Right cardiac atrium (tissue), 5 donors: ENCODE results near the gene MFNG. TPM values are rescaled to one million over a fixed set of nuclear protein-coding genes. Genes with fewer than 3 reads are reported as not detected.
"Not testable (repeated sequence)": the region's sequence is repeated elsewhere in the genome, so short reads cannot be mapped to it uniquely, and the experiment has no call there.

ENCODE experiments used
- ATAC-seq, 2 donors: fragments of 200-7000 bp; cut with Tn5 transposase; one replicate each; pipeline versions ENCODE4 v1.8.0 to v1.9.1; 2020; ENCODE audit warnings: moderate library complexity in 2 of 2, mild to moderate bottlenecking in 1 of 2
- DNase-seq, 3 donors: peaks; one replicate each; pipeline ENCODE4 v3.0.0-alpha.2; 2020
- H3K27ac ChIP-seq: one replicate; pipeline ENCODE4 v1.5.1; 2013; ENCODE audit warnings: mild to moderate bottlenecking, low read length, control low read depth, moderate library complexity
- H3K27me3 ChIP-seq: one replicate; pipeline ENCODE4 v1.6.1; 2013; ENCODE audit not compliant: control insufficient read depth, insufficient read depth
- H3K4me1 ChIP-seq: one replicate; pipeline ENCODE4 v1.6.1; 2013; ENCODE audit warnings: low read length; ENCODE audit not compliant: control insufficient read depth, insufficient read depth
- H3K4me3 ChIP-seq: one replicate; pipeline ENCODE4 v1.5.1; 2013; ENCODE audit warnings: low read length, control low read depth
- H3K9me3 ChIP-seq: one replicate; pipeline ENCODE4 v1.6.1; 2013; ENCODE audit warnings: low read length; ENCODE audit not compliant: control insufficient read depth
- WGBS: extraction: QIAGEN DNeasy Blood & Tissue Kit; methylation state at CpG from one replicate; pipeline ENCODE4 v1.1.7; 2013; 5-methylcytosine and 5-hydroxymethylcytosine counted together
- intact Hi-C, 4 donors: fragments of 100-400 bp; cut with DNase I; formaldehyde crosslinking; loops; one replicate each; pipeline versions ENCODE4 v1.11.0 to v1.14.0; 2022 to 2023
- long read RNA-seq, 4 donors: library from polyadenylated mRNA; unstranded; transcript quantifications; one replicate each; pipeline ENCODE4 v2.0.0, GENCODE V29; 2020 to 2021
- polyA plus RNA-seq: library from polyadenylated mRNA; stranded (reverse); fragments of 200-250 nt; gene quantifications from one replicate; pipeline ENCODE4 v1.2.3, GENCODE V29; 2013
- total RNA-seq, 4 donors: library from RNA; stranded (reverse); fragmentation: NEBNext Ultra II Directional; extraction: Animal tissue kit (Norgen Biotek cat#: 25700); gene quantifications; one replicate each; pipeline ENCODE4 v1.2.1, GENCODE V29; 2021
- donor health status: healthy with polysubstance abuse.
- donor health status: DM: no; HTN: yes; CAD: no.
- donor health status: DM: no; HTN: no; CAD: no.
- donor health status: DM: no; HTN: yes; CAD: no; lungs with severe emphysema.
- donor health status: DM: yes; HTN: yes; CAD: no.

Gene MFNG, protein sequence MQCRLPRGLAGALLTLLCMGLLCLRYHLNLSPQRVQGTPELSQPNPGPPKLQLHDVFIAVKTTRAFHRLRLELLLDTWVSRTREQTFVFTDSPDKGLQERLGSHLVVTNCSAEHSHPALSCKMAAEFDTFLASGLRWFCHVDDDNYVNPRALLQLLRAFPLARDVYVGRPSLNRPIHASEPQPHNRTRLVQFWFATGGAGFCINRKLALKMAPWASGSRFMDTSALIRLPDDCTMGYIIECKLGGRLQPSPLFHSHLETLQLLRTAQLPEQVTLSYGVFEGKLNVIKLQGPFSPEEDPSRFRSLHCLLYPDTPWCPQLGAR
- 10 to 100 TPM in 3 of 4 donors, 1 to 10 TPM in 1; 9.0 to 14.1 (median 10.6) TPM for total RNA-seq
- polyA plus RNA-seq = 9.6 TPM
- long read RNA-seq, donor 1, transcript MFNG-201 (8 exons, 2,088 nt) = major isoform, 26 of 35 reads
- long read RNA-seq, donor 1, partial matches to known transcripts = 0 of 35 reads
- long read RNA-seq, donor 1, other reads (novel, unspliced or antisense) = 9 of 35 reads
- long read RNA-seq, donor 2, transcript MFNG-201 (8 exons, 2,088 nt) = major isoform, 10 of 14 reads
- long read RNA-seq, donor 2, partial matches to known transcripts = 2 of 14 reads
- long read RNA-seq, donor 2, other reads (novel, unspliced or antisense) = 2 of 14 reads
- long read RNA-seq, donor 3, transcript MFNG-201 (8 exons, 2,088 nt) = major isoform, 52 of 72 reads
- long read RNA-seq, donor 3, partial matches to known transcripts = 2 of 72 reads
- long read RNA-seq, donor 3, other reads (novel, unspliced or antisense) = 18 of 72 reads
- long read RNA-seq, donor 4, transcript MFNG-201 (8 exons, 2,088 nt) = major isoform, 12 of 14 reads
- long read RNA-seq, donor 4, partial matches to known transcripts = 1 of 14 reads
- long read RNA-seq, donor 4, other reads (novel, unspliced or antisense) = 1 of 14 reads

DNA sequence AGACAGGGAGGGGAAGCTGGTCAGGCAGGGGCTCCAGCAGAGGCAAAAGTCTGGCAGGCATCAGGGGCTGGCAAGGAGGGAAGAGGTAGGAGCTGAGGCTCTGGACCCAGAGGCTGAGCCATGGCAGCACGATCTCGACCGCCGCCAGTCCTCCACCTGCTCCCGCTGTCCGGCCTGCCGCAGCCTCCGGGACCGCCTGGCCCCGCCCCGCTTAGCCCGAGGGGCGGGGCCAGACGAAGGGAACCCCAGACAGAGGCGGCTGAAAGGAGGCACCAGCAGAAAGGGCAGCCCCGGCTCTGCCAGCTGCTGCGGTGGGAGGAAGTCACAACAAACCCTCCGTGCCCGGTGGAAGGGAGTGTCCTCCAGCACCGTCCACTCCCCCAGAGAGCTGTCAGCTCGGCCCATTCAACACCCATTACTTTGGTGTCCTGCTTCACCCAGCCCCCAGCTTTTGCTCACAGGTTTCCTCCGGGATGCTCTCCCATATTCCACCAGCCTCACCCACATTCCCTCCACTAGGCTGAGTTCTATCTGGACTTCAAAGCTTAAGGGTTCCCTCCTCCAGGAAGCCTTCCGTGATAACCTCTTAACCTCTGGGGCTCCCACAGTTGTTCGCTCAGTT is at the start of gene MFNG:
Gene MFNG, minus strand, starts transcription at position 161 of the 622 bp plus-strand sequence. CDS start 207 bp downstream, outside the sequence.
- peak within 1 kb of the TSS; percentile 39 for H3K4me3 ChIP-seq
- intact Hi-C loops = no loop called here
- WGBS = 3% methylated on average over 24 of the region's 24 CpGs
- peaks cover 2% of the 10 kb centered on the region for H3K4me1 ChIP-seq
- ATAC-seq (peak; percentile 77 to 78), DNase-seq (peak; percentile 77 to 88 (median 88))
- H3K9me3 ChIP-seq = no peaks in the 10 kb centered on the region
- peak within 1 kb of the TSS; percentile 26 for H3K27ac ChIP-seq
- H3K27me3 ChIP-seq = no peaks in the 10 kb centered on the region

DNA sequence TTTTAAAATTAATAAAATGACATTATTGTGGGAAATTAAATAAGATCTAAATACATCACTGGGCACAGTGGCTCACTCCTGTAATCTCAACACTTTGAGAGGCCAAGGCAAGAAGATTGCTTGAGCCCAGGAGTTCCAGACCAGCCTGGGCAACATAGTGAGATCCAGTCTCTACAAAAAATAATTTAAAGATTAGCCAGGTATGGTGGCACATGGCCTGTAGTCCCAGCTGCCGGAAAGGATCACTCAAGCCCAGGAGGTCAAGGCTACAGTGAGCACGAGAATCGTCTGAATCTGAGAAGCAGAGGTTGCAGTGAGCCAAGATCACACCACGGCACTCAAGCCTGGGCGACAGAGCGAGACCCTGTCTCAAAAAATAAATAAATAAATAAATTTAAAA is 49.0 kb upstream of the MFNG start:
- ATAC-seq = no peak
- intact Hi-C loops = loop anchor here in 1 of 4 donors (5.0 kb wide), 1 partner anchor 57 kb away; no protein-coding TSS in a partner anchor
- 94% methylated on average over 6 of the region's 6 CpGs for WGBS
- no peak overlapping the region for H3K27ac ChIP-seq
- no peak for DNase-seq
- no peaks in the 10 kb centered on the region for H3K27me3 ChIP-seq
- H3K4me3 ChIP-seq = no peak overlapping the region
- H3K4me1 ChIP-seq = no peaks in the 10 kb centered on the region
- H3K9me3 ChIP-seq = no peaks in the 10 kb centered on the region

DNA sequence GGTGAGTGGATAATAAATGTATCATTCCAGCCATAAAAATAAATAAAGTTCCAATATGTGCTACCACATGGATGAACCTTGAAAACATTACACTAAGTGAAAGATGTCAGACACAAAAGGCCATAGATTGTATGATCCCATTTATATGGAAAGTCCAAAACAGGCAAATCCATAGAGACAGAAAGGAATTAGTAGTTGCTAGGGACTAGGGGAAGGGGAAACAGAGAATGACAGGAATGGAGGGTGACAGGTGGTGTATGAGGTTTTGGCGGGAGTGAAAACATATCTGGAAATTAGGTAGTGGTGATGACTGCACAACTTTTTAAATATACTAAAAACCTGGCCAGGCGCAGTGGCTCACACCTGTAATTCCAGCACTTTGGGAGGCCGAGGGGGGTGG is 48.3 kb upstream of the MFNG start:
- intact Hi-C loops = no loop called here
- WGBS = 81% methylated on average over 3 of the region's 3 CpGs

DNA sequence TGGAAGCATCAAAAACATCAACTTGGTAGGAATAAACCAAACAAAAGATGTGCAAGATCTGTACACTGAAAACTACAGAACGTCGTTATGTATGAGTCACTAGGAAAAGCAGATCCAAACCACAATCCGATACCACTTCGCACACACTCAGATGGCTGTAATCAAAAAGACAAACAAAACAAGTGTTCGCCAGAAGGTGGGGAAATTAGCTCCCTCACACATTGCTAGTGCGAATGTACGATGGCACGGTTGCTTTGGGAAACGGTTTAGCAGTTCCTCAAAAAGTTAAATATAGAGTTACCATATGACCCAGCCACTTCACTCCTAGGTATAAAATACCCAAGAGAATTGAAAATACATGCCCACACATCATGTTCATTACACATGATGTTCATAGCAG is 47.8 kb upstream of the MFNG start:
- intact Hi-C loops = no loop called here
- WGBS = 63% methylated on average over 9 of the region's 9 CpGs
- Histone ChIP-seq H3K9me3 (no peaks in the 10 kb centered on the region), H3K4me3 (no peak overlapping the region), H3K27ac (no peak overlapping the region), H3K27me3 (no peaks in the 10 kb centered on the region), H3K4me1 (no peaks in the 10 kb centered on the region)
- peak in 1 of 3 donors; percentile 21 for DNase-seq
- no peak for ATAC-seq

More for the DNA sequence above, 48.3 kb upstream of the MFNG start:
- Histone ChIP-seq H3K9me3 (no peaks in the 10 kb centered on the region), H3K27me3 (no peaks in the 10 kb centered on the region), H3K4me1 (no peaks in the 10 kb centered on the region), H3K4me3 (no peak overlapping the region), H3K27ac (no peak overlapping the region)
- ATAC-seq (no peak), DNase-seq (no peak)

DNA sequence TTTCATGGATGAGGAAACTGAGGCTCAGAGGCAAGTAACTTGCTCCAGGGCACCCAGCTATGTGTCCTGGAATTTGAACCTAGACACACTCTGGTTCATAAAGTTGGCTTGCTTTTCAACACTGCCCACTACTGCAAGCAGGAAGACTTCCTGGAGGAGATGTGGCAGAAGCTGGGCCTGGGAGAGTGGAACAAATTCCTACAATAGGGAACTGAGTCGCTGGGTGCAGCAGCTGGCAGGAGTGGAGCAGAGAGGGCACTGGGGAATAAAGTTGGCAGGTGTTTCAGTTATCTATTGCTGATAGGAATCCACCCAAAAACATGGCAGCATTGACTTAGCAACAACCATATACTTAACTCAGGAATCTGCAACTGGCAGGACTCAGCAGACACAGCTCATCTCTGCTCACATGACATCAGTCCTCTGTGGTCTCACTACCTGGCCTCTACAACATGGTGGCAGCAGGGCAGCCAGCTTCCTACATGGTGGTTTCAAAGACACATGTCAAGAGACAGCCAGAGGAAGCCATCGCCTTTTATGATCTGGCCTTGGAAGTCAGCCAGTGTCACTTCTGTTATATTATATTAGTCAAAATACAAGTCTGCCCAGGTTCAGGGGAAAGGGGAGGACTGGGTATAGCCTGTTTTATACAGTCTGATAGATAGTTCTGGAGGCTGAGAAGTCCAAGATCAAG is 43.6 kb upstream of the MFNG start:
- intact Hi-C loops = loop anchor here in 1 of 4 donors (10.0 kb wide), 1 partner anchor 65 kb away; no protein-coding TSS in a partner anchor
- Histone ChIP-seq H3K27ac (no peak overlapping the region), H3K27me3 (no peaks in the 10 kb centered on the region), H3K9me3 (no peaks in the 10 kb centered on the region), H3K4me3 (no peak overlapping the region), H3K4me1 (no peaks in the 10 kb centered on the region)
- no peak for ATAC-seq
- 58% methylated on average over 2 of the region's 2 CpGs for WGBS
- DNase-seq = peak in 1 of 3 donors; percentile 14

DNA sequence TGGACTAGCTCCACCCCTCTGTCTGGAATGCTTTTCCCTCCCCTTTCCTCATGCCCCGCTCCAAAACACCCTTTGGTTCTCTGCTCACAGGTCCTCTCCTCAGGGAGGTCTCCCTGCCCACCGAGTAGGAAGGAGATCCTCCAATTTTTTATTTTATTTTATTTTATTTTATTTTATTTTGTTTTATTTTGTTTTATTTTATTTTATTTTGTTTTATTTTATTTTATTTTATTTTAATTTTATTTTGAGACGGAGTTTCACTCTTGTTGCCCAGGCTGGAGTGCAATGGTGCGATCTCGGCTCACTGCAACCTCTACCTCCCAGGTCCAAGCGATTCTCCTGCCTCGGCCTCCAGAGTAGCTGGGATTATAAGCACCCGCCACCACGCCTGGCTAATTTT is 41.8 kb upstream of the MFNG start:
- intact Hi-C loops = loop anchor here in 1 of 4 donors (10.0 kb wide), 1 partner anchor 63 kb away; no protein-coding TSS in a partner anchor
- H3K27ac ChIP-seq, H3K9me3 ChIP-seq, H3K27me3 ChIP-seq, H3K4me1 ChIP-seq, H3K4me3 ChIP-seq, ATAC-seq: not testable (repeated sequence)
- peak in 1 of 3 donors; percentile 4 for DNase-seq
- WGBS = 96% methylated on average over 9 of the region's 9 CpGs

DNA sequence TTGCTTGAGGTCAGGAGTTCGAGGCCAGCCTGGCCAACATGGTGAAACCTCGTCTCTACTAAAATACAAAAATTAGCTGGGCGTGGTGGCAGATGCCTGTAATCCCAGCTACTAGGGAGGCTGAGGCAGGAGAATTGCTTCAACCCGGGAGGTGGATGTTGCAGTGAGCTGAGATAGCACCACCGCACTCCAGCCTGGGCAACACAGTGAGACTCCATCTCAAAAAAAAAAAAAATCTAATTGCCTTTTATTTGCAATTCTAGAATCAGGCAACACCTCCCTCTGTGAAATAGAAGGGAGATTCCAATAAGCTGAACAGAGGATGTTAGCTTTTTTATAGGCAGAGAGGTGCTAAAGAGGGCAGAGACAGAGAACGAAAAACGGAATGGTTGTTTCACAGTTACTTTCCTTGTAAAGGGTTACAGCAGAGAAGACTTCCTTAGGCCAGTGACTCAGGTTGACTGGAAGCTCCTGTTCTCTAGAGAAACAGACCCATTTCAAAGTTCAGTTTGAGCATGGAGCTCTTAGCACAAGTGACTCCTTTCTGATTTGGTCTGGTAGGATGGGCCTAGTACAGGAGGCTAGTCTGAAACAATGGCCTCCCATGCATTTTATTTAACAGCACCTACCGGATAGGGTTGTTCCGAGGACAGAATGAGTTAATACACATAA is 41.0 kb upstream of the MFNG start:
- intact Hi-C loops = loop anchor here in 1 of 4 donors (10.0 kb wide), 1 partner anchor 62 kb away; no protein-coding TSS in a partner anchor
- not testable (repeated sequence) for H3K27me3 ChIP-seq, H3K4me3 ChIP-seq, ATAC-seq, DNase-seq, H3K27ac ChIP-seq, H3K9me3 ChIP-seq, H3K4me1 ChIP-seq
- 93% methylated on average over 9 of the region's 9 CpGs for WGBS

DNA sequence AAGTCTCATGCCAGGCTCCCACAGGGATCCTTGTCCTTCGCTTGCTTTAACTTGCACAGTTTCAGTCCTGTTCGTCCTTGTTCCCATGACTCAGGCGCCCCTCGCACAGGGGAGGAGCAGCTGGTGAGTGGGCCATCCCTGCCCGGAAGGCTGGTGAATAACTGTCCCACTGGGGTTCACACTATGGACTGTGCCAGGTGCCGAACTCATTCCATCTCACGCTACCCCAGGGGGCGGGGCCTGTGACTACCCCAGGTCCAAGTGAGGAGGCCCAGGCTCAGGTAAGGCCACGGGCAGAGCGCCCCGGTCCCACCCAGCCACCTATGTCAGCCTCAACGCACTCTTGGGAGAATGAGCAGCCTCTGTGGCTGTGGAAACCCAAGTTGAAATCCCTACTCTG is 40.2 kb upstream of the MFNG start:
- intact Hi-C loops = loop anchor here in 1 of 4 donors (10.0 kb wide), 1 partner anchor 62 kb away; no protein-coding TSS in a partner anchor
- ATAC-seq = peak in 1 of 2 donors; percentile 22
- Histone ChIP-seq H3K9me3 (no peaks in the 10 kb centered on the region), H3K27ac (no peak overlapping the region), H3K4me3 (no peak overlapping the region), H3K27me3 (no peaks in the 10 kb centered on the region), H3K4me1 (no peaks in the 10 kb centered on the region)
- WGBS = 76% methylated on average over 12 of the region's 12 CpGs
- DNase-seq = peak in 1 of 3 donors; percentile 62

DNA sequence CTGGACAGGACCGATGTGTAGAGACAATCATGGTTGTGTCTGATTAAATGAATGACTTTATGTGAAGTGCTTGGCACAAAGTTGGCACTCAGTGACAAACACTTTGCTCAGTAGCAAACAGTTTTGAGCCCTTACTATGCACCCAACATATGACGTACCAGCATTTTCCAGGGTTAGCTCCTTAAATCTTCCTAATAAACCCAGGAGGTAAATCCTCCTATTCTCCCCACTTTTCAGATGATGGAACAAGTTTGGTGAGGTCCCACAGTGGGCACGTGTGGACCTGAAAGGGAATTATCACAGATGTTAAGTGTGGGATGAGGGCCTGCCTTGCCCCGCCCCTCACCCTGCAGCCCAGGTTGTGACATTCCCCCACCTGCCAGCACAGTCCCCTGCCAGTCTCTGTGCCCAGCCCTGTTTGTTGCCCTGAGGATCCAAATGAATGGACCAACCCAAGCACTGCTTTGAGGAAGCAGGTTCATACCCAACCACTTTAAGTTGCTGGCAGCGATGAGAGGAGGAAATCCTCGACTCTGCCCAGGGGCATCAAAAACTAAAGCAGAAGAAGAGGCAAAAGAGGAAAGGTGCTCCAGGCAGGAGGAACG is 39.7 kb upstream of the MFNG start:
- H3K4me1 ChIP-seq = no peaks in the 10 kb centered on the region
- no peak overlapping the region for H3K4me3 ChIP-seq
- H3K9me3 ChIP-seq = no peaks in the 10 kb centered on the region
- ATAC-seq (no peak), DNase-seq (no peak)
- H3K27ac ChIP-seq = no peak overlapping the region
- intact Hi-C loops = loop anchor here in 1 of 4 donors (10.0 kb wide), 1 partner anchor 61 kb away; no protein-coding TSS in a partner anchor
- WGBS = 73% methylated on average over 7 of the region's 7 CpGs
- no peaks in the 10 kb centered on the region for H3K27me3 ChIP-seq
